ENCODE measurements around the gene SPRR1B.

Gene SPRR1B

GRCh38 chr1:153030895-153031294 is at the start of gene SPRR1B:
Gene SPRR1B, plus strand, starts transcription at chr1:153031203. Its CDS starts 1,143 bp downstream, at chr1:153032346.
- H3K36me3 ChIP-seq (ENCODE audit: insufficient read depth, low read length): no peaks in the 10 kb centered on the region
- no peaks in the 10 kb centered on the region for H3K27me3 ChIP-seq (ENCODE audit: insufficient read depth, low read length)
- H3K4me1 ChIP-seq (ENCODE audit: insufficient read depth, low read length): no peaks in the 10 kb centered on the region
- no peak within 1 kb of the TSS for H2AFZ ChIP-seq (ENCODE audit: low read depth, low read length)
- H3K4me3 ChIP-seq (ENCODE audit: low read length): no peak within 1 kb of the TSS
- H3K9me3 ChIP-seq (ENCODE audit: low read length): no peaks in the 10 kb centered on the region

DNA sequence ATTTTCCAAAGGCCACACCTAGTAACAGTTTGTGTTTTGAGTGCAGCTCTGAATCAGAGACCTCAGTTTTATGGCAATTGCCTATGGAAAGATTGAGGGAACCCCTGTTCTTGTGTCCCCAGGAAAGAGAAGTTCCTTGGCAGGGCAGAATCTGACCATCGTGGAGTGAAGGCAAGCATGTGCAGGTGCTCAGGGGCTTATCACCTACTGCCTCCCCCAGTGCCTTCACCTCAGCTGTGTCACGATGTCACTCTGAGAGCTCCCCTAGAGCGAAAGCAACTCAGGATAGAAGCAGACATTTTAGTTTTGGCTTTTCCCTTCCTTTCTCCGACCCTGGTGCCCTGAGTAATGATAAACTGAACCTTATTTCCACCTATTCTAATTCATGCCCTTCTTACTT is 48.9 kb upstream of the SPRR1B start:
- Histone ChIP-seq H3K9me3 (ENCODE audit: low read length) (no peaks in the 10 kb centered on the region), H3K4me1 (ENCODE audit: insufficient read depth, low read length) (no peaks in the 10 kb centered on the region), H3K27me3 (ENCODE audit: insufficient read depth, low read length) (no peaks in the 10 kb centered on the region), H3K36me3 (ENCODE audit: insufficient read depth, low read length) (no peaks in the 10 kb centered on the region), H2AFZ (ENCODE audit: low read depth, low read length) (no peak overlapping the region), H3K4me3 (ENCODE audit: low read length) (no peak overlapping the region)

DNA sequence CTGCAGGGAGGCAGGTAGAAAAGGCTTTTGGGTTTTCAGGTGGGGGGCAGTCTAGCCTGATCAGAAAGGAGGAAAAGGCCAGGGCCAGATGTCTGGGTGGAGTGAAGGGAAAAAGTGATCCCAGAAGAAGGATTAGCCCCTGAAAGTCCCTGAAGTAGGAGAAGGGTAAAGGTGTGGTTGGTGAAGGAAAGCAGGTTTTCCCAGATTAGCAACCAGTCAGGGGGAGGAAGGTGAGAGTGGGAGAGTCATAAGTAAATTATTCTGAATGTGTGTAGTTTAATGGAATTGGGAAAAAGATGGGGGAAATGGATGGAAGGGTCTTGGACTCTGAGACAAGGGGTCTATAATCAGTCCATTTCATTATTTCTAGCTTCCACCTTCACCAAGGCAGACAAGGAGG is 47.8 kb upstream of the SPRR1B start:
- H2AFZ ChIP-seq (ENCODE audit: low read depth, low read length): no peak overlapping the region

DNA sequence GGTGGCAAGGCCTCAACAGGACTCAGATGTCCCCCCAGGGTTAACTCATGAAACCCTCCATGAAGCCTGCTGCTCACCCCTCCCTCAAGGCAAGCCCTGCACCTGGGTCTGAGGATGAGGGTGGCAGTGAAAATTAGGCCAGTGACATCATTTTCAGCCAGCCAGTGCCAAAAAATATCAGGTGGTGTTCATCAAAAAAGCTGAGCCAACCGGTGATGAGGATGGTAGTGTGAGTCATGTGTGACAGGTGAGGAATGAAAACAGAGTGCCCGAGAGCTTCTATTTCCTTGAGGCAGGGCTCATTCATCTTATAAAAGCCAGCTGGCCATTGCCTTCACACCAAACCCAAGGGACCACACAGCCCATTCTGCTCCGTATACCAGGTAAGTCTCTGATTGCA is 47.3 kb upstream of the SPRR1B start, which contains the start of gene SPRR1A:
Gene SPRR1A, plus strand, starts transcription at position 339 of the 400 bp plus-strand sequence. CDS start 1,150 bp downstream, outside the sequence.
- Histone ChIP-seq H3K4me1 (ENCODE audit: insufficient read depth, low read length) (no peaks in the 10 kb centered on the region), H3K27me3 (ENCODE audit: insufficient read depth, low read length) (no peaks in the 10 kb centered on the region), H3K4me3 (ENCODE audit: low read length) (no peak within 1 kb of the TSS), H2AFZ (ENCODE audit: low read depth, low read length) (no peak within 1 kb of the TSS), H3K36me3 (ENCODE audit: insufficient read depth, low read length) (no peaks in the 10 kb centered on the region), H3K9me3 (ENCODE audit: low read length) (no peaks in the 10 kb centered on the region)

More for the DNA sequence above, 47.8 kb upstream of the SPRR1B start:
- no peaks in the 10 kb centered on the region for H3K9me3 ChIP-seq (ENCODE audit: low read length)
- H3K27me3 ChIP-seq (ENCODE audit: insufficient read depth, low read length): no peaks in the 10 kb centered on the region
- H3K36me3 ChIP-seq (ENCODE audit: insufficient read depth, low read length): no peaks in the 10 kb centered on the region
- no peaks in the 10 kb centered on the region for H3K4me1 ChIP-seq (ENCODE audit: insufficient read depth, low read length)
- no peak overlapping the region for H3K4me3 ChIP-seq (ENCODE audit: low read length)

DNA sequence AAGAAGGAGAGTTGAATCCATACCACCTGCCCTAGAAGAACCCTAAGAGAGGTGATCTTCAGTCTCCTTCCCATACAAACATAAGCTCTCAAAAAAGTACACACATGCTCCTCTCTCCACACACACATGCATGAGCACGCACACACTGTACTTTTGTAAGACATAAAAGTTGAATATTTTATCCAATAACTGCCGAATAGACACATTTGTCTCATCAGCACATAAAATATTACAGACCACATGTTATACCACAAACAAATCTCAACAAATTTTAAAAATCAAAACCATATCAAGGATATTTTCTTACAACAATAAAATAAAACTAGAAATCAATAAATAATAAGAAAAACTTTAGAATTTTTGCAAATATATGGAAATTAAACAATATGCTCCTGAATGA is 44.4 kb upstream of the SPRR1B start:
- no peaks in the 10 kb centered on the region for H3K27me3 ChIP-seq (ENCODE audit: insufficient read depth, low read length)
- H3K36me3 ChIP-seq (ENCODE audit: insufficient read depth, low read length): no peaks in the 10 kb centered on the region
- H3K9me3 ChIP-seq (ENCODE audit: low read length): no peaks in the 10 kb centered on the region
- H2AFZ ChIP-seq (ENCODE audit: low read depth, low read length): no peak overlapping the region
- no peak overlapping the region for H3K4me3 ChIP-seq (ENCODE audit: low read length)
- H3K4me1 ChIP-seq (ENCODE audit: insufficient read depth, low read length): no peaks in the 10 kb centered on the region

DNA sequence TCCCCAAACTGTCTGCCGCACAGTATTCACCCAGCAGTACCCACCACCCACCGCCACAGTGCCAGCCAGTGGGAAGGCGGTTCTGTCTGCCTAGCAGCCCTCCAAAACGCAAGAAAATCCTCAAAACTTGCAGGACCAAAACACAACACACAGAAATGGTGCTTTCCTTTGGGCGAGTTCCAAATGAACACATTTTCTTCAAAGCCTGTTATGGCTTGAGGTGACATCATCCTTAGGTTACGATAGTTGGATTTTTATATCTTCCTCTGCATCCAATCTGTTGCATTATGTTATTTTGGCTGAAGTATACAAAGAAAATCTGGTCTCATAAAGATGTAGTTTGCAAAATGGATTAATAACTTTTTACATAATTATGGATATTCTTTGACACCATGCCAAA is 37.8 kb upstream of the SPRR1B start:
- Histone ChIP-seq H3K36me3 (ENCODE audit: insufficient read depth, low read length) (no peaks in the 10 kb centered on the region), H3K4me3 (ENCODE audit: low read length) (no peak overlapping the region), H3K4me1 (ENCODE audit: insufficient read depth, low read length) (no peaks in the 10 kb centered on the region), H3K9me3 (ENCODE audit: low read length) (no peaks in the 10 kb centered on the region), H3K27me3 (ENCODE audit: insufficient read depth, low read length) (no peaks in the 10 kb centered on the region), H2AFZ (ENCODE audit: low read depth, low read length) (no peak overlapping the region)

- Histone ChIP-seq H3K27me3 (ENCODE audit: insufficient read depth, low read length) (no peaks in the 10 kb centered on the region), H3K4me3 (ENCODE audit: low read length) (no peak overlapping the region), H3K4me1 (ENCODE audit: insufficient read depth, low read length) (no peaks in the 10 kb centered on the region), H2AFZ (ENCODE audit: low read depth, low read length) (no peak overlapping the region), H3K9me3 (ENCODE audit: low read length) (no peaks in the 10 kb centered on the region), H3K36me3 (ENCODE audit: insufficient read depth, low read length) (no peaks in the 10 kb centered on the region)
Observed at GRCh38 chr1:152995842-152996241, 35.2 kb upstream of the SPRR1B start.

DNA sequence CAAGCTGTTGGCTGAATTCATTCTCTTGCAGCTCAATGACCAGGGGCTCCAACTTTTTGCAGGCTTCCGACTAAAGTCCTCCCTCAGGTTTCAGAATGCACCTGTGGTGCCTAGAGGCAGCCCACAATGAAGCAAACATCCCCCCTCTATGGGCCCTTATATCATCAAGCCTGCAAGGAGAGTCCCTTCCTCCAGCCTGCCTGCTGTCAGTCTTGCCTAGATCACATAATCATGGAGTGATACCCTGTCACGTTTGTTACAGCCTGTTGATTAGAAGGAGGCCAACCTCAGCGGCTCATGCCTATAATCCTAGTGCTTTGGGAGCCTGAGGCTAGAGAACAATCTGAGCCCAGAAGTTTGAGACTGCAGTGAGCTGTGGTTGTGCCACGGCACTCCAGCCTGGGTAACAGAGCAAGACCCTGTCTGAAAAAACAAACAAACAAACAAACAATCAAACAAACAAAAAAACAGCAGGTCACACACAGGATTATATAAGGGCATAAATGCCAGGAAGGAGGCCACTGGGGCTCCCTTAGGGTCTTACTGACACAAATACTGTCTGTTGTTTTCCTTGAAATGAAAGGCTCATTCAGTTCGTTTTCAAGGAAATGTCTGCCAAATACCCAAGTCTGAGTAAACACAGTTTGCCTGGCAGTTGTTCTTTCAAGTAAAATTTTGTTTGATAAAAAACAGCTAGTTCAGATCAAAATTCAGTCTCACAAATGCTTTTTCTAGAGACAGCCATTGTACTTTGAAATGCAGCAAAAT is 34.2 kb upstream of the SPRR1B start:
- Histone ChIP-seq H3K9me3 (ENCODE audit: low read length) (no peaks in the 10 kb centered on the region), H3K27me3 (ENCODE audit: insufficient read depth, low read length) (no peaks in the 10 kb centered on the region), H3K4me3 (ENCODE audit: low read length) (no peak overlapping the region), H3K36me3 (ENCODE audit: insufficient read depth, low read length) (no peaks in the 10 kb centered on the region), H3K4me1 (ENCODE audit: insufficient read depth, low read length) (no peaks in the 10 kb centered on the region), H2AFZ (ENCODE audit: low read depth, low read length) (no peak overlapping the region)

- no peaks in the 10 kb centered on the region for H3K4me1 ChIP-seq (ENCODE audit: insufficient read depth, low read length)
- H3K9me3 ChIP-seq (ENCODE audit: low read length): no peaks in the 10 kb centered on the region
- H3K27me3 ChIP-seq (ENCODE audit: insufficient read depth, low read length): no peaks in the 10 kb centered on the region
- H2AFZ ChIP-seq (ENCODE audit: low read depth, low read length): no peak overlapping the region
- no peak overlapping the region for H3K4me3 ChIP-seq (ENCODE audit: low read length)
- H3K36me3 ChIP-seq (ENCODE audit: insufficient read depth, low read length): no peaks in the 10 kb centered on the region
Observed at GRCh38 chr1:152997901-152998300, 33.1 kb upstream of the SPRR1B start.

- H2AFZ ChIP-seq (ENCODE audit: low read depth, low read length): no peak overlapping the region
- no peaks in the 10 kb centered on the region for H3K27me3 ChIP-seq (ENCODE audit: insufficient read depth, low read length)
- no peaks in the 10 kb centered on the region for H3K4me1 ChIP-seq (ENCODE audit: insufficient read depth, low read length)
- H3K4me3 ChIP-seq (ENCODE audit: low read length): no peak overlapping the region
- no peaks in the 10 kb centered on the region for H3K36me3 ChIP-seq (ENCODE audit: insufficient read depth, low read length)
- no peaks in the 10 kb centered on the region for H3K9me3 ChIP-seq (ENCODE audit: low read length)
Observed at GRCh38 chr1:152998476-152998875, 32.5 kb upstream of the SPRR1B start.

- H2AFZ ChIP-seq (ENCODE audit: low read depth, low read length): no peak overlapping the region
- no peaks in the 10 kb centered on the region for H3K4me1 ChIP-seq (ENCODE audit: insufficient read depth, low read length)
- no peak overlapping the region for H3K4me3 ChIP-seq (ENCODE audit: low read length)
- no peaks in the 10 kb centered on the region for H3K36me3 ChIP-seq (ENCODE audit: insufficient read depth, low read length)
- no peaks in the 10 kb centered on the region for H3K9me3 ChIP-seq (ENCODE audit: low read length)
- no peaks in the 10 kb centered on the region for H3K27me3 ChIP-seq (ENCODE audit: insufficient read depth, low read length)
Observed at GRCh38 chr1:152999818-153000217, 31.2 kb upstream of the SPRR1B start.

DNA sequence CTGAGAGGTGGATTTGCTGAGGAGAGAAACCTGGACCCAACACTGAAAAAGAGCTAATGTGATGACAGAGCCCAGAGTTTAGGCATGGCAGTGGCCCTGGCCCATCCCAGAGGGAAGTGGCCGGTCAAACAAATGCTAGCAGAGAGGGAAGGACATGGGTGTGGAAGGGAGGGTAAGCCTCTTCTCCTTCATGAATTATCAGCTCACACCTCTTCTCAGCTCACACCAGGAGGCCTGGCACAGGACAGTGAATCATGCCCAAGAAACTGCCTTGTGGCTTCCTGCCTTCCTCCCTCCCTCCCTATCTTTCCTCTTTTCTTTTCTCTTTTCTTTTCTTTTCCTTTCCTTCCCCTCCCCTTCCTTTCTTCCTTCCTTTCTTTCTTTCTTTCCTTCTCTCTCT is 30.7 kb upstream of the SPRR1B start:
- Histone ChIP-seq H3K27me3 (ENCODE audit: insufficient read depth, low read length) (no peaks in the 10 kb centered on the region), H3K4me3 (ENCODE audit: low read length) (no peak overlapping the region), H3K9me3 (ENCODE audit: low read length) (no peaks in the 10 kb centered on the region), H3K36me3 (ENCODE audit: insufficient read depth, low read length) (no peaks in the 10 kb centered on the region), H3K4me1 (ENCODE audit: insufficient read depth, low read length) (no peaks in the 10 kb centered on the region), H2AFZ (ENCODE audit: low read depth, low read length) (no peak overlapping the region)

- Histone ChIP-seq H3K36me3 (ENCODE audit: insufficient read depth, low read length) (no peaks in the 10 kb centered on the region), H3K4me3 (ENCODE audit: low read length) (no peak within 1 kb of the TSS), H3K9me3 (ENCODE audit: low read length) (no peaks in the 10 kb centered on the region), H3K4me1 (ENCODE audit: insufficient read depth, low read length) (no peaks in the 10 kb centered on the region), H3K27me3 (ENCODE audit: insufficient read depth, low read length) (no peaks in the 10 kb centered on the region), H2AFZ (ENCODE audit: low read depth, low read length) (no peak within 1 kb of the TSS)
Observed at GRCh38 chr1:153001382-153001781, 29.6 kb upstream of the SPRR1B start, which contains the start of gene SPRR3. Gene SPRR3, plus strand, starts transcription at chr1:153001749. Its CDS starts 1,272 bp downstream, at chr1:153003021.
